ENCODE results near the gene AKAIN1.

Gene AKAIN1

GRCh38 chr18:5162111-5162510 lies 34.9 kb downstream of the AKAIN1 start:
- TF ChIP-seq EZH2phosphoT487 (IDR thresholded peaks at IDR 0.05; ENCODE audit: low read depth) (no peak), CTCF (IDR thresholded peaks at IDR 0.05; ENCODE audit: low read depth, low read length) (no peak)
- H3K4me1 ChIP-seq (ENCODE audit: low read length) = no peaks in the 10 kb centered on the region
- no peak overlapping the region for H3K9ac ChIP-seq (ENCODE audit: low read length)
- no peaks in the 10 kb centered on the region for H3K9me3 ChIP-seq (ENCODE audit: insufficient read depth, low read length)
- H2AFZ ChIP-seq (ENCODE audit: low read depth, low read length) = no peak overlapping the region
- no peak overlapping the region for H3K4me3 ChIP-seq (ENCODE audit: low read length)
- no peaks in the 10 kb centered on the region for H3K79me2 ChIP-seq (ENCODE audit: low read length)
- H3K36me3 ChIP-seq (replicated peaks; ENCODE audit: low read depth, low read length) = no peaks in the 10 kb centered on the region
- no peak overlapping the region for H3K4me2 ChIP-seq (ENCODE audit: low read length)
- no peaks in the 10 kb centered on the region for H3K27me3 ChIP-seq (ENCODE audit: low read depth, low read length)
- H4K20me1 ChIP-seq (ENCODE audit: insufficient read depth, low read length) = no peaks in the 10 kb centered on the region
- no peak overlapping the region for H3K27ac ChIP-seq (ENCODE audit: low read length)

GRCh38 chr18:5159080-5159479 lies 38.0 kb downstream of the AKAIN1 start:
- no peak overlapping the region for H2AFZ ChIP-seq (ENCODE audit: low read depth, low read length)
- H3K27ac ChIP-seq (ENCODE audit: low read length) = no peak overlapping the region
- no peaks in the 10 kb centered on the region for H3K79me2 ChIP-seq (ENCODE audit: low read length)
- no peaks in the 10 kb centered on the region for H3K9me3 ChIP-seq (ENCODE audit: insufficient read depth, low read length)
- no peaks in the 10 kb centered on the region for H3K36me3 ChIP-seq (replicated peaks; ENCODE audit: low read depth, low read length)
- H3K4me2 ChIP-seq (ENCODE audit: low read length) = no peak overlapping the region
- H3K27me3 ChIP-seq (ENCODE audit: low read depth, low read length) = no peaks in the 10 kb centered on the region
- no peak overlapping the region for H3K4me3 ChIP-seq (ENCODE audit: low read length)
- H4K20me1 ChIP-seq (ENCODE audit: insufficient read depth, low read length) = no peaks in the 10 kb centered on the region
- H3K9ac ChIP-seq (ENCODE audit: low read length) = no peak overlapping the region
- TF ChIP-seq CTCF (IDR thresholded peaks at IDR 0.05; ENCODE audit: low read depth, low read length) (no peak), EZH2phosphoT487 (IDR thresholded peaks at IDR 0.05; ENCODE audit: low read depth) (no peak)
- no peaks in the 10 kb centered on the region for H3K4me1 ChIP-seq (ENCODE audit: low read length)

- Histone ChIP-seq H3K4me3 (ENCODE audit: low read length) (no peak overlapping the region), H3K36me3 (replicated peaks; ENCODE audit: low read depth, low read length) (no peaks in the 10 kb centered on the region), H2AFZ (ENCODE audit: low read depth, low read length) (no peak overlapping the region), H4K20me1 (ENCODE audit: insufficient read depth, low read length) (no peaks in the 10 kb centered on the region), H3K9ac (ENCODE audit: low read length) (no peak overlapping the region), H3K4me1 (ENCODE audit: low read length) (no peaks in the 10 kb centered on the region), H3K4me2 (ENCODE audit: low read length) (no peak overlapping the region), H3K9me3 (ENCODE audit: insufficient read depth, low read length) (no peaks in the 10 kb centered on the region), H3K79me2 (ENCODE audit: low read length) (no peaks in the 10 kb centered on the region), H3K27ac (ENCODE audit: low read length) (no peak overlapping the region), H3K27me3 (ENCODE audit: low read depth, low read length) (no peaks in the 10 kb centered on the region)
- no peak for TF ChIP-seq EZH2phosphoT487 (IDR thresholded peaks at IDR 0.05; ENCODE audit: low read depth)
- no peak for TF ChIP-seq CTCF (IDR thresholded peaks at IDR 0.05; ENCODE audit: low read depth, low read length)
Observed at GRCh38 chr18:5158587-5158986, 38.5 kb downstream of the AKAIN1 start.

GRCh38 chr18:5158172-5158571 lies 38.9 kb downstream of the AKAIN1 start:
- Histone ChIP-seq H3K4me2 (ENCODE audit: low read length) (no peak overlapping the region), H2AFZ (ENCODE audit: low read depth, low read length) (no peak overlapping the region), H3K4me3 (ENCODE audit: low read length) (no peak overlapping the region), H3K4me1 (ENCODE audit: low read length) (no peaks in the 10 kb centered on the region), H3K9ac (ENCODE audit: low read length) (no peak overlapping the region), H3K36me3 (replicated peaks; ENCODE audit: low read depth, low read length) (no peaks in the 10 kb centered on the region), H3K9me3 (ENCODE audit: insufficient read depth, low read length) (no peaks in the 10 kb centered on the region), H3K27ac (ENCODE audit: low read length) (no peak overlapping the region), H3K27me3 (ENCODE audit: low read depth, low read length) (no peaks in the 10 kb centered on the region), H4K20me1 (ENCODE audit: insufficient read depth, low read length) (no peaks in the 10 kb centered on the region), H3K79me2 (ENCODE audit: low read length) (no peaks in the 10 kb centered on the region)
- TF ChIP-seq CTCF (IDR thresholded peaks at IDR 0.05; ENCODE audit: low read depth, low read length) (no peak), EZH2phosphoT487 (IDR thresholded peaks at IDR 0.05; ENCODE audit: low read depth) (no peak)

Data from OCI-LY3 (cell line).